ENCODE results near the gene CEP72.

The CEP72 gene

GRCh38 chr5:665956-666711 is 54.0 kb downstream of the CEP72 start:
- H3K4me3 ChIP-seq (ENCODE audit: low read length in 2 of 2) = no peak overlapping the region
- H2AK5ac ChIP-seq (ENCODE audit: low read depth, low read length) = no peak overlapping the region
- H3K36me3 ChIP-seq (replicated peaks in 1 of 2; ENCODE audit: control insufficient read depth in 2 of 2, insufficient read depth in 2 of 2, low read length in 2 of 2) = peaks cover 40 to 69% of the 10 kb centered on the region in 2 donors
- H3K9ac ChIP-seq (ENCODE audit: low read depth, low read length, poor library complexity) = no peak overlapping the region
- no peak overlapping the region for H2BK15ac ChIP-seq (ENCODE audit: low read length)
- no peak overlapping the region for H2BK12ac ChIP-seq (ENCODE audit: low read length)
- peaks cover 0 to 6% of the 10 kb centered on the region in 2 donors for H3K4me1 ChIP-seq (ENCODE audit: control insufficient read depth in 2 of 2, insufficient read depth in 1 of 2, low read depth in 1 of 2, low read length in 2 of 2)
- no peak overlapping the region for H3K14ac ChIP-seq (ENCODE audit: low read length)
- no CpG with 5 or more reads among the region's 40 CpGs for WGBS, 2 donors (ENCODE audit: extremely low coverage in 2 of 2, insufficient read length in 2 of 2, insufficient replicate concordance in 1 of 2)
- H2BK120ac ChIP-seq (ENCODE audit: low read depth, low read length) = no peak overlapping the region
- no peak overlapping the region for H3K23ac ChIP-seq (ENCODE audit: low read depth, low read length, poor library complexity)
- no peak overlapping the region for H2AFZ ChIP-seq (ENCODE audit: low read length)
- H3K4ac ChIP-seq (ENCODE audit: low read length) = no peak overlapping the region
- no peak overlapping the region for H4K8ac ChIP-seq (ENCODE audit: low read depth, low read length)
- no peak overlapping the region for H3K4me2 ChIP-seq (ENCODE audit: insufficient read depth, low read length, poor library complexity, severe bottlenecking)
- peaks cover 5% of the 10 kb centered on the region for H3K79me1 ChIP-seq (ENCODE audit: low read depth, low read length)
- no peaks in the 10 kb centered on the region for H3K9me3 ChIP-seq (replicated peaks in 1 of 2; ENCODE audit: control insufficient read depth in 2 of 2, insufficient read depth in 1 of 2, low read depth in 1 of 2, low read length in 2 of 2)
- H4K91ac ChIP-seq (ENCODE audit: low read depth, low read length, poor library complexity) = no peak overlapping the region
- no peaks in the 10 kb centered on the region for H3K27me3 ChIP-seq (ENCODE audit: control insufficient read depth in 3 of 3, insufficient read depth in 3 of 3, low read depth in 1 of 3, low read length in 3 of 3)
- no peak overlapping the region for H3K18ac ChIP-seq (ENCODE audit: low read length)
- H3K27ac ChIP-seq (replicated peaks; ENCODE audit: low read length) = no peak overlapping the region
- no peak for DNase-seq (ENCODE audit: low spot score)
- no peak overlapping the region for H2BK5ac ChIP-seq (ENCODE audit: low read length)

- peaks cover 35 to 61% of the 10 kb centered on the region in 2 donors for H3K36me3 ChIP-seq (replicated peaks in 1 of 2; ENCODE audit: control insufficient read depth in 2 of 2, insufficient read depth in 2 of 2, low read length in 2 of 2)
Measured at GRCh38 chr5:666816-667498, 54.8 kb downstream of the CEP72 start.

GRCh38 chr5:668283-668995 is 56.3 kb downstream of the CEP72 start:
- no peak overlapping the region for H3K27ac ChIP-seq (replicated peaks; ENCODE audit: low read length)
- no CpG with 5 or more reads among the region's 44 CpGs for WGBS, 2 donors (ENCODE audit: extremely low coverage in 2 of 2, insufficient read length in 2 of 2, insufficient replicate concordance in 1 of 2)
- no peaks in the 10 kb centered on the region for H3K27me3 ChIP-seq (ENCODE audit: control insufficient read depth in 3 of 3, insufficient read depth in 3 of 3, low read depth in 1 of 3, low read length in 3 of 3)
- H3K4ac ChIP-seq (ENCODE audit: low read length) = no peak overlapping the region
- peak overlapping the region; percentile 94 for H2BK12ac ChIP-seq (ENCODE audit: low read length)
- peaks cover 5% of the 10 kb centered on the region for H3K79me1 ChIP-seq (ENCODE audit: low read depth, low read length)
- no peak overlapping the region for H2AFZ ChIP-seq (ENCODE audit: low read length)
- peaks cover 27 to 46% of the 10 kb centered on the region in 2 donors for H3K36me3 ChIP-seq (replicated peaks in 1 of 2; ENCODE audit: control insufficient read depth in 2 of 2, insufficient read depth in 2 of 2, low read length in 2 of 2)
- no peak overlapping the region for H3K4me3 ChIP-seq (ENCODE audit: low read length in 2 of 2)
- DNase-seq (ENCODE audit: low spot score) = no peak
- peaks cover 16 to 25% of the 10 kb centered on the region in 2 donors for H3K4me1 ChIP-seq (ENCODE audit: control insufficient read depth in 2 of 2, insufficient read depth in 1 of 2, low read depth in 1 of 2, low read length in 2 of 2)
- H4K8ac ChIP-seq (ENCODE audit: low read depth, low read length) = no peak overlapping the region
- H3K9ac ChIP-seq (ENCODE audit: low read depth, low read length, poor library complexity) = peak overlapping the region; percentile 60
- no peak overlapping the region for H2BK120ac ChIP-seq (ENCODE audit: low read depth, low read length)
- H3K23ac ChIP-seq (ENCODE audit: low read depth, low read length, poor library complexity) = peak overlapping the region; percentile 89
- peak overlapping the region; percentile 35 for H2BK5ac ChIP-seq (ENCODE audit: low read length)
- H2AK5ac ChIP-seq (ENCODE audit: low read depth, low read length) = peak overlapping the region; percentile 92
- H3K14ac ChIP-seq (ENCODE audit: low read length) = no peak overlapping the region
- peak overlapping the region; percentile 80 for H3K18ac ChIP-seq (ENCODE audit: low read length)
- peak overlapping the region; percentile 26 for H2BK15ac ChIP-seq (ENCODE audit: low read length)
- H4K91ac ChIP-seq (ENCODE audit: low read depth, low read length, poor library complexity) = no peak overlapping the region
- no peak overlapping the region for H3K4me2 ChIP-seq (ENCODE audit: insufficient read depth, low read length, poor library complexity, severe bottlenecking)
- no peaks in the 10 kb centered on the region for H3K9me3 ChIP-seq (replicated peaks in 1 of 2; ENCODE audit: control insufficient read depth in 2 of 2, insufficient read depth in 1 of 2, low read depth in 1 of 2, low read length in 2 of 2)

More at GRCh38 chr5:666816-667498, 54.8 kb downstream of the CEP72 start:
- Histone ChIP-seq H3K23ac (ENCODE audit: low read depth, low read length, poor library complexity) (no peak overlapping the region), H3K27ac (replicated peaks; ENCODE audit: low read length) (no peak overlapping the region), H3K9me3 (replicated peaks in 1 of 2; ENCODE audit: control insufficient read depth in 2 of 2, insufficient read depth in 1 of 2, low read depth in 1 of 2, low read length in 2 of 2) (no peaks in the 10 kb centered on the region), H3K79me1 (ENCODE audit: low read depth, low read length) (peaks cover 5% of the 10 kb centered on the region), H4K91ac (ENCODE audit: low read depth, low read length, poor library complexity) (no peak overlapping the region), H4K8ac (ENCODE audit: low read depth, low read length) (no peak overlapping the region), H3K18ac (ENCODE audit: low read length) (no peak overlapping the region), H3K4ac (ENCODE audit: low read length) (no peak overlapping the region), H2BK15ac (ENCODE audit: low read length) (no peak overlapping the region), H3K14ac (ENCODE audit: low read length) (no peak overlapping the region), H3K4me2 (ENCODE audit: insufficient read depth, low read length, poor library complexity, severe bottlenecking) (no peak overlapping the region), H3K4me1 (ENCODE audit: control insufficient read depth in 2 of 2, insufficient read depth in 1 of 2, low read depth in 1 of 2, low read length in 2 of 2) (peaks cover 3 to 10% of the 10 kb centered on the region in 2 donors), H2BK12ac (ENCODE audit: low read length) (no peak overlapping the region), H2BK5ac (ENCODE audit: low read length) (no peak overlapping the region), H3K27me3 (ENCODE audit: control insufficient read depth in 3 of 3, insufficient read depth in 3 of 3, low read depth in 1 of 3, low read length in 3 of 3) (no peaks in the 10 kb centered on the region), H3K9ac (ENCODE audit: low read depth, low read length, poor library complexity) (no peak overlapping the region), H2BK120ac (ENCODE audit: low read depth, low read length) (no peak overlapping the region), H2AFZ (ENCODE audit: low read length) (no peak overlapping the region), H2AK5ac (ENCODE audit: low read depth, low read length) (no peak overlapping the region), H3K4me3 (ENCODE audit: low read length in 2 of 2) (no peak overlapping the region)
- no peak for DNase-seq (ENCODE audit: low spot score)
- WGBS, 2 donors (ENCODE audit: extremely low coverage in 2 of 2, insufficient read length in 2 of 2, insufficient replicate concordance in 1 of 2) = no CpG with 5 or more reads among the region's 13 CpGs
